Neural cell (in vitro differentiated cells): ENCODE measurements around the gene ABCA13.

Source experiments
- CTCF ChIP-seq: fragments of 450-650 bp; IDR thresholded peaks from 2 replicates; pipeline ENCODE4 v1.5.1; 2014; ENCODE audit warnings: antibody characterized with exemption, mild to moderate bottlenecking, moderate library complexity; ENCODE audit not compliant: poor library complexity, severe bottlenecking
- EZH2 ChIP-seq: fragments of 200-600, 300-800 bp; shearing (Covaris generic), sonication (generic); IDR thresholded peaks from 2 replicates; pipeline ENCODE4 v1.6.1; 2014; ENCODE audit warnings: antibody characterized with exemption, low read length, borderline replicate concordance, mild to moderate bottlenecking; ENCODE audit not compliant: insufficient read depth, poor library complexity, severe bottlenecking

- TF ChIP-seq CTCF (no peak), EZH2 (no peak)
Measured at GRCh38 chr7:48617993-48618392, 446.7 kb downstream of the ABCA13 start.
